Activated CD4-positive, alpha-beta memory T cell treated with anti-CD3 and anti-CD28 coated beads, Interleukin-2, amount 10 ng/mL, durations not matched to agents 7 days and 5 days (primary cell): ENCODE results near the gene ASIC4. TPM values are rescaled to one million over a fixed set of nuclear protein-coding genes. Genes with fewer than 3 reads are reported as not detected.

ENCODE experiments used
- CTCF ChIA-PET: fragments of 350-600 bp; sonication (Branson Sonifier 250); formaldehyde crosslinking; loops from one replicate; lab custom pipeline; 2021; ENCODE audit warnings: antibody characterized with exemption, inconsistent platforms; lab: Charles Lee
- POLR2A ChIA-PET: fragments of 350-600 bp; sonication (Branson Sonifier 250); formaldehyde crosslinking; loops from one replicate; lab custom pipeline; 2021; ENCODE audit warnings: antibody characterized with exemption; lab: Charles Lee
- DNase-seq: peaks from one replicate; pipeline ENCODE4 v3.0.0-alpha.2; 2020
- H3K27ac Mint-ChIP-seq: one replicate; pipeline ENCODE4 v1.8.0; 2021; ENCODE audit warnings: mild to moderate bottlenecking, mixed read lengths
- H3K27me3 Mint-ChIP-seq: one replicate; pipeline ENCODE4 v1.8.0; 2021; ENCODE audit warnings: mixed read lengths
- H3K36me3 Mint-ChIP-seq: one replicate; pipeline ENCODE4 v1.8.0; 2021; ENCODE audit warnings: low read depth, mixed read lengths
- H3K4me1 Mint-ChIP-seq: one replicate; pipeline ENCODE4 v1.8.0; 2021; ENCODE audit warnings: mixed read lengths
- H3K4me3 Mint-ChIP-seq: one replicate; pipeline ENCODE4 v1.8.0; 2021; ENCODE audit warnings: mild to moderate bottlenecking, mixed read lengths
- H3K9me3 Mint-ChIP-seq: one replicate; pipeline ENCODE4 v1.8.0; 2021; ENCODE audit warnings: mixed read lengths
- total RNA-seq, 2 experiments: library from RNA; stranded (reverse); gene quantifications; one replicate each; pipeline ENCODE4 v1.2.3, GENCODE V29; 2021

ASIC4 gene
- total RNA-seq, 2 experiments from 2014 or later, result 0.13 TPM; not detected in 1

GRCh38 chr2:219545295-219545942, 31.1 kb downstream of the ASIC4 start:
- no peak for DNase-seq
- Mint-ChIP-seq H3K9me3 (no peaks in the 10 kb centered on the region), H3K36me3 (peaks cover 4% of the 10 kb centered on the region), H3K4me3 (no peak overlapping the region), H3K27me3 (peaks cover 17% of the 10 kb centered on the region), H3K4me1 (peaks cover 23% of the 10 kb centered on the region), H3K27ac (no peak overlapping the region)
- CTCF ChIA-PET, result interaction anchor here (0.8 to 3.3 kb wide), 5 partner anchors 15 to 97 kb away, joined by 3 to 13 read pairs (median 3); partner anchors contain the start of gene STK11IP
- POLR2A ChIA-PET, result interaction anchor here (2.4 kb wide), 1 partner anchor 7 kb away, joined by 12 read pairs; no protein-coding TSS in a partner anchor

- POLR2A ChIA-PET, result no interaction called here
- Mint-ChIP-seq H3K4me3 (no peak overlapping the region), H3K4me1 (peaks cover 24% of the 10 kb centered on the region), H3K27me3 (peaks cover 22% of the 10 kb centered on the region), H3K27ac (no peak overlapping the region), H3K36me3 (peaks cover 2% of the 10 kb centered on the region), H3K9me3 (no peaks in the 10 kb centered on the region)
- CTCF ChIA-PET, result interaction anchor here (0.8 to 3.3 kb wide), 5 partner anchors 14 to 96 kb away, joined by 3 to 13 read pairs (median 3); partner anchors contain the start of gene STK11IP
- DNase-seq, result no peak
Observed at GRCh38 chr2:219545943-219546352, 31.7 kb downstream of the ASIC4 start.

- Mint-ChIP-seq H3K4me3 (no peak overlapping the region), H3K27ac (no peak overlapping the region), H3K4me1 (peaks cover 18% of the 10 kb centered on the region), H3K27me3 (peaks cover 32% of the 10 kb centered on the region), H3K36me3 (no peaks in the 10 kb centered on the region), H3K9me3 (no peaks in the 10 kb centered on the region)
- DNase-seq, result no peak
- CTCF ChIA-PET, result interaction anchor here (3.6 kb wide), 1 partner anchor 13 kb away, joined by 12 read pairs; no protein-coding TSS in a partner anchor
- POLR2A ChIA-PET, result no interaction called here
Observed at GRCh38 chr2:219547621-219548020, 33.3 kb downstream of the ASIC4 start.

- POLR2A ChIA-PET, result no interaction called here
- Mint-ChIP-seq H3K27ac (no peak overlapping the region), H3K27me3 (peaks cover 37% of the 10 kb centered on the region)
Observed at GRCh38 chr2:219548990-219549389, 34.7 kb downstream of the ASIC4 start.

GRCh38 chr2:219549619-219550018, 35.3 kb downstream of the ASIC4 start:
- H3K4me1 Mint-ChIP-seq, result peaks cover 10% of the 10 kb centered on the region
- H3K36me3 Mint-ChIP-seq, result no peaks in the 10 kb centered on the region
- H3K27me3 Mint-ChIP-seq, result peaks cover 34% of the 10 kb centered on the region
- DNase-seq, result no peak
- no peaks in the 10 kb centered on the region for H3K9me3 Mint-ChIP-seq
- H3K27ac Mint-ChIP-seq, result no peak overlapping the region
- ChIA-PET CTCF (interaction anchor here (0.9 to 3.6 kb wide), 2 partner anchors 8 to 11 kb away, joined by 4 to 12 read pairs; no protein-coding TSS in a partner anchor), POLR2A (no interaction called here)
- H3K4me3 Mint-ChIP-seq, result no peak overlapping the region

More at GRCh38 chr2:219548990-219549389, 34.7 kb downstream of the ASIC4 start:
- H3K36me3 Mint-ChIP-seq, result no peaks in the 10 kb centered on the region
- no peaks in the 10 kb centered on the region for H3K9me3 Mint-ChIP-seq
- H3K4me3 Mint-ChIP-seq, result no peak overlapping the region
- DNase-seq, result no peak
- H3K4me1 Mint-ChIP-seq, result peaks cover 15% of the 10 kb centered on the region
- CTCF ChIA-PET, result interaction anchor here (0.9 to 3.6 kb wide), 2 partner anchors 9 to 11 kb away, joined by 4 to 12 read pairs; no protein-coding TSS in a partner anchor

- H3K27ac Mint-ChIP-seq, result no peak overlapping the region
Observed at GRCh38 chr2:219551441-219552381, 37.4 kb downstream of the ASIC4 start.

GRCh38 chr2:219552382-219553167, 38.3 kb downstream of the ASIC4 start:
- peak overlapping the region; percentile 70 for H3K4me3 Mint-ChIP-seq
- no peaks in the 10 kb centered on the region for H3K36me3 Mint-ChIP-seq
- peak; percentile 81 for DNase-seq
- ChIA-PET POLR2A (interaction anchor here (1.0 to 2.0 kb wide), 2 partner anchors 9 to 55 kb away, joined by 4 to 12 read pairs; partner anchors contain the start of genes CHPF and TMEM198), CTCF (interaction anchor here (0.6 to 1.5 kb wide), 4 partner anchors 10 to 57 kb away, joined by 3 to 6 read pairs (median 4); no protein-coding TSS in a partner anchor)
- H3K27ac Mint-ChIP-seq, result no peak overlapping the region
- H3K9me3 Mint-ChIP-seq, result no peaks in the 10 kb centered on the region
- peaks cover 23% of the 10 kb centered on the region for H3K27me3 Mint-ChIP-seq
- peaks cover 8% of the 10 kb centered on the region for H3K4me1 Mint-ChIP-seq

More at GRCh38 chr2:219551441-219552381, 37.4 kb downstream of the ASIC4 start:
- Mint-ChIP-seq H3K36me3 (no peaks in the 10 kb centered on the region), H3K4me3 (peak overlapping the region; percentile 70), H3K27me3 (peaks cover 23% of the 10 kb centered on the region), H3K4me1 (peaks cover 8% of the 10 kb centered on the region), H3K9me3 (no peaks in the 10 kb centered on the region)
- ChIA-PET CTCF (interaction anchor here (1.1 to 3.6 kb wide), 5 partner anchors 9 to 11 kb away, joined by 3 to 12 read pairs (median 6); no protein-coding TSS in a partner anchor), POLR2A (interaction anchor here (1.0 to 2.0 kb wide), 3 partner anchors 8 to 54 kb away, joined by 3 to 12 read pairs (median 4); partner anchors contain the start of genes CHPF and TMEM198)
- DNase-seq, result no peak

GRCh38 chr2:219553168-219553417, 38.8 kb downstream of the ASIC4 start:
- H3K4me1 Mint-ChIP-seq, result peaks cover 8% of the 10 kb centered on the region
- CTCF ChIA-PET, result interaction anchor here (1.1 to 1.5 kb wide), 3 partner anchors 9 to 12 kb away, joined by 3 to 6 read pairs (median 4); no protein-coding TSS in a partner anchor
- POLR2A ChIA-PET, result interaction anchor here (2.0 kb wide), 1 partner anchor 9 kb away, joined by 12 read pairs; the partner anchor contains the start of genes CHPF and TMEM198
- no peaks in the 10 kb centered on the region for H3K36me3 Mint-ChIP-seq
- H3K27me3 Mint-ChIP-seq, result peaks cover 23% of the 10 kb centered on the region
- no peak overlapping the region for H3K27ac Mint-ChIP-seq
- H3K4me3 Mint-ChIP-seq, result peak overlapping the region; percentile 24
- no peak for DNase-seq
- no peaks in the 10 kb centered on the region for H3K9me3 Mint-ChIP-seq

- no peak overlapping the region for H3K27ac Mint-ChIP-seq
- no peaks in the 10 kb centered on the region for H3K36me3 Mint-ChIP-seq
- H3K9me3 Mint-ChIP-seq, result no peaks in the 10 kb centered on the region
- no peak for DNase-seq
- peak overlapping the region; percentile 24 for H3K4me3 Mint-ChIP-seq
- peaks cover 8% of the 10 kb centered on the region for H3K4me1 Mint-ChIP-seq
- peaks cover 23% of the 10 kb centered on the region for H3K27me3 Mint-ChIP-seq
- ChIA-PET POLR2A (interaction anchor here (2.0 kb wide), 1 partner anchor 10 kb away, joined by 12 read pairs; the partner anchor contains the start of genes CHPF and TMEM198), CTCF (interaction anchor here (1.5 kb wide), 1 partner anchor 11 kb away, joined by 4 read pairs; no protein-coding TSS in a partner anchor)
Observed at GRCh38 chr2:219553463-219553963, 39.2 kb downstream of the ASIC4 start.

- H3K4me1 Mint-ChIP-seq, result peaks cover 8% of the 10 kb centered on the region
Observed at GRCh38 chr2:219554350-219554749, 40.1 kb downstream of the ASIC4 start.

GRCh38 chr2:219555956-219556355, 41.7 kb downstream of the ASIC4 start:
- Mint-ChIP-seq H3K27ac (no peak overlapping the region), H3K4me1 (peaks cover 8% of the 10 kb centered on the region), H3K36me3 (no peaks in the 10 kb centered on the region), H3K4me3 (no peak overlapping the region), H3K9me3 (no peaks in the 10 kb centered on the region), H3K27me3 (peaks cover 17% of the 10 kb centered on the region)
- POLR2A ChIA-PET, result no interaction called here
- CTCF ChIA-PET, result no interaction called here
- DNase-seq, result no peak

More at GRCh38 chr2:219554350-219554749, 40.1 kb downstream of the ASIC4 start:
- Mint-ChIP-seq H3K4me3 (no peak overlapping the region), H3K9me3 (no peaks in the 10 kb centered on the region), H3K27me3 (peaks cover 23% of the 10 kb centered on the region), H3K36me3 (no peaks in the 10 kb centered on the region), H3K27ac (no peak overlapping the region)
- no peak for DNase-seq
- ChIA-PET POLR2A (no interaction called here), CTCF (interaction anchor here (1.0 to 1.6 kb wide), 2 partner anchors 11 to 13 kb away, joined by 4 to 5 read pairs; partner anchors contain the start of genes CHPF and TMEM198)
